GM18868 (cell line): Measurements from ENCODE around the gene DHRS13.
"Not testable (repeated sequence)": the region's sequence is repeated elsewhere in the genome, so short reads cannot be mapped to it uniquely, and the experiment has no call there.

Experiments
- ATAC-seq: cut with Tn5 transposase; IDR thresholded peaks from one replicate; pipeline ENCODE4 v1.9.1; 2021; ENCODE audit warnings: mild to moderate bottlenecking, moderate library complexity; ENCODE audit not compliant: unreplicated experiment

The DHRS13 gene

GRCh38 chr17:28861393-28862203 lies 41.3 kb downstream of the DHRS13 start:
- ATAC-seq = no peak

- no peak for ATAC-seq
Observed at GRCh38 chr17:28860363-28860808, 42.5 kb downstream of the DHRS13 start.

GRCh38 chr17:28858801-28859355 lies 44.0 kb downstream of the DHRS13 start:
- no peak for ATAC-seq

- ATAC-seq = no peak
Observed at GRCh38 chr17:28857905-28858800, 44.7 kb downstream of the DHRS13 start.

- ATAC-seq = no peak
Observed at GRCh38 chr17:28856028-28856574, 46.8 kb downstream of the DHRS13 start.

GRCh38 chr17:28855336-28855679 lies 47.6 kb downstream of the DHRS13 start:
- ATAC-seq = no peak

- ATAC-seq = peak; percentile 96
Observed at GRCh38 chr17:28854457-28855335, 48.2 kb downstream of the DHRS13 start, which contains the start of gene ERAL1. TSS of gene ERAL1 (plus strand) at chr17:28855016. CDS start at chr17:28855035, 19 bp downstream.

GRCh38 chr17:28853295-28853694 lies 49.6 kb downstream of the DHRS13 start:
- ATAC-seq = no peak

GRCh38 chr17:28849281-28849680 lies 53.6 kb downstream of the DHRS13 start:
- ATAC-seq = no peak

- ATAC-seq = not testable (repeated sequence)
Observed at GRCh38 chr17:28848667-28849066, 54.2 kb downstream of the DHRS13 start.
